Left renal pelvis (tissue), 4 donors: ENCODE data around the gene CDK11A. TPM values are rescaled to one million over a fixed set of nuclear protein-coding genes. Genes with fewer than 3 reads are reported as not detected.

Experiments
- DNase-seq, 4 donors: peaks; one replicate each; pipeline ENCODE4 v3.0.0-alpha.2; 2013; ENCODE audit warnings: low read depth in 4 of 4, low spot score in 3 of 4
- polyA plus RNA-seq, 4 donors: library from polyadenylated mRNA; unstranded; fragments of 120-200 nt; gene quantifications; one replicate each; pipeline ENCODE4 v1.2.1, GENCODE V29; 2013; ENCODE audit not compliant: insufficient read length in 4 of 4

CDK11A gene
- polyA plus RNA-seq, result 10 to 100 TPM; 26.1 to 42.0 (median 30.3) TPM

DNA sequence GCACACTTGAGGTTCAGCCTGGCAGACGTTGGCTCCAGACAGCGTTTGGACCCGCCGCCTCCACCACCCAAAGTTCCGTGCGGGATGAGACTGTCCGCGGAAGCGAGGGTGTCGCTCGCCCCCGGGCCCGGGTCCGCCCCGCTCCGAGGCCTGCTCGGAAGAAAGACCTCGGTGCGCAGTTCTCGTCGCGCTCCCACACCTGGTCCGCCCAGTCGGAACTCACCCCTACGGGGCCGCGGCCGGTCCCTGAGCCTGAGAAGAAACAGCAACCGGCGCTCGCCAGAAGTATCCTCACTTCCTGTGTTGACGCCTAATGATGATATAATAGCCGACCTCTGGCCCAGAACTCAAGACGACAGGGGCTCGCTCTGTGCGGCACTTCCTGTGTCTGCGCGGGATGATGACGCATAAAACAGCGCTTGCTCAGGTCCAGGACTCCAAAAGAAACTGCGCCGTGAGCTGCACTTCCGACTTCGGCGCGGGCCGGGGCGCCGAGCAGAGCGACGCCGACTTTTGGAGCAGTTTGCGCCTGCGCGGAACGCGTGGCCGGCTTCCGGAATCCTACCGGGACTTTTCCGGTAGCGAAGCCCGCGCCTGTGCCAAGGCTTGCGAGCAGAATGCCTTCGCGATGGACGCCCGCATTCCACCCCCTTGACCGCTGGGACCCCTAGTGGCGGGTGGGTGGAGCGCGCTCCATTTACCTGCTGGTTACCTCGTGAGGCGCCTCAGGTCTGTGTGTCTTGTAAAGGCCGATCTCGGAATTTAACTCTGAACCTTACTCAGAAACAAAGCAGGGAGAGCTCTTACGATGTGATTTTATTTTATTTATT, at the start of gene CDK11A:
CDK11A (minus strand) TSS at position 323 of the 830 bp plus-strand sequence. CDS start 1,539 bp downstream, outside the sequence.
- DNase-seq, result peak; percentile 98 to 100 (median 99)

DNA sequence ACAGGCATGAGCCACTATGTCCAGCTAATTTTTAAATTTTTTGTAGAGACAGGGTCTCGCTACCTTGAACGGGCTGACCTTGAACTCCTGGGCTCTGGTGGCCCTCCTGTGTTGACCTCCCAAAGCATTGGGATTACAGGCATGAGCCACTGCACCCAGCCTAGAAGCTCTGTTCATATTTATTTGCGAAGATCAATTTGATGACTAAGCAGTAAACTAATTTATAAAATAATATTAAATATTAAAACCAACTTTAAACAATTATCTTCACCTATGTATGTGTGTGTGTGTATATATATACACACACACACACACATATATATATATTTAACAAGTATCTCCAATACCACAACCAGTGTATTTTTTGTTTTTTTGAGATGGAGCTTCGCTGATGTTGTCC, 49.7 kb upstream of the CDK11A start:
- DNase-seq, result no peak

DNA sequence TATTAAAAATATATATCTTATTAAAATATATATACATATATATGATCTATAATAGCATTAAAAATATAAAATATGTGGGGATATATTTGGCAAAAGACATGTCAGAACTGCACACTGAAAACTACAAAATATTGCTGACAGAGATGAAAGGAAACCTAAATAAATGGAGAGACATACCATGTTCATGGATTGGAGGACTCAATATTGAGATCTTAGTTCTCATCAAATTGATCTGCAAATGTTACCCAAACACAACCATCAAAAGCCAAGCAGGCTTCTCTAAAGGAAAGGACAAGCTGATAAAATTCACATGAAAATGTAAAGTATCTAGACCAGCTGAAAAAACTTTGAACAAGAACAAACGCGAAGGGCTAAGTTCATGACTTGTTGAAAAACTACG, 46.9 kb upstream of the CDK11A start:
- no peak for DNase-seq

DNA sequence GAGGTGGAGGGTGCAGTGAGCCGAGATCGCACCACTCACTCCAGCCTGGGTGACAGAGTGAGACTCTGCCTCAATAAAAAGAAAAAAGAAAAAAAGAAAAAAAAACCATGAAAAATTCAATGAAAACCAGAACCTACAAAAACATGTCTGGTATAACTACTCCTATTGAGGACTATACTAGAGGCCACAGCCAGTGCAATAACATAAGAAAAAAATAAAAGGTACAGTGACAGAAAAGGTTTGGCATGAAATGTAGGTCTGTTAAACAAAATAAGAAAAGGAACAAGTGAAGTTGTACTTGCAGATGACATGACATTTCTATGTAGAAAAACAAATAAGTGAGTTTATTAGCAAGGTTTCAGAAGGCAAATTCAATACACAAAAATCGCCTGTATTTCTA, 45.9 kb upstream of the CDK11A start:
- DNase-seq, result no peak

DNA sequence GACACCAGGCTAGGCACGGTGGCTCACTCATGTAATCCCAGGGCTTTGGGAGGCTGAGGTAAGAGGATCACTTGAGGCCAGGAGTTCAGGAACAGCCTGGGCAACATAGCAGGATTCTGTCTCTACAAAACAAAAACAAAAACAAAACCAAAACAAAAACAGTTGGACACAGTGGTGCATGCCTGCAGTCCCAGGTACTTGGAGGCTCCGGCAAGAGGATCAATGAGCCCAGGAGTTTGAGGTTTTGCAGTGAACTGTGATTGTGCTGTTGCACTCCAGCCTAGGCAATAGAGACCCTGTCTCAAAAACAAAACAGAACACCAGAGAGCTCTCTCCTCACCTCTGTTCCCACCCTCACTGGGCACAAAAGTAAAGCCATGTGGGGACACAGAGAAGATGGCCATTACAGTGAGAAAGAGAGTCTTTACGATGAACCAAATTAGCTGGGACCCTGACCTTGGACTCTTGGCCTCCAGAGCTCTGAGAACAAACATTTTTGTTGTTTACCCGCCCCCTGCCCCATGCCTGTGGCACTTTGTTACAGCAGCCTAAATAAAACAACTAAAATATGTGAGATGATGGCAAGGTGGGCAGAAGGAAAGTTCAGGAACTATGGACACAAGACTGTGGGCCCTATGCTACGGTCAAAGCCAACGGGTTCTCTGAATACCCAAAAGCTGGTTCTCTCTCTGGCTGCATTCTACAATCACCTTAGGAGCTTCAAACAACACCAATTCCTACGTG, 44.3 kb upstream of the CDK11A start:
- DNase-seq, result no peak

DNA sequence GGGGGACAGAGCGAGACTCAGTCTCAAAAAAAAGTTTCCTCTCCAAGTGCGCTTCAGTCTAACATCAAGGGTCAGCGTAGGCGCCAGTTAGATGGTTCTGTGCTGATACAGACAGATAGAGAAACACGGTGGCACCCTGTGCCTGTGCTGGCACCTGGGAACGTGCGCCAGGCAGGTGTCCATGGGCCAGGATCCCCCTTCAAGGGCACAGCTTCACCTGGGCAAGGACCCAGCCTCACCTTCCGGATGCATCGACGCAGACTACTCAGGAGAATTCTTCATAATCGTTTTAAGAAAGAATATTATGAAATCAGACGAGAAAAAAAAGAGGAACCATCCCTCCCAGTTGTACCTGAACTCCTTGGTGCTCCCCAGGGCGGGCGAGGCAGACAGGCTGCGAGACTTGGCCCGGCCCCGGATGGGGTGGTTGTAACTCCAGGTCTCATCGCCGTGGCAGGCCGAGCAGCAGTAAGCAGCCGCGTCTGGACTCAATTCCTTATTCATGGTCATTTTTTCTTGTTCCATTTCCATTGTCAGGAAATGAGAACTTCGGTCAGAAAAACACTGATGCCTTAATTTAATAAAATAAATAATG, 40.8 kb upstream of the CDK11A start:
- no peak for DNase-seq

DNA sequence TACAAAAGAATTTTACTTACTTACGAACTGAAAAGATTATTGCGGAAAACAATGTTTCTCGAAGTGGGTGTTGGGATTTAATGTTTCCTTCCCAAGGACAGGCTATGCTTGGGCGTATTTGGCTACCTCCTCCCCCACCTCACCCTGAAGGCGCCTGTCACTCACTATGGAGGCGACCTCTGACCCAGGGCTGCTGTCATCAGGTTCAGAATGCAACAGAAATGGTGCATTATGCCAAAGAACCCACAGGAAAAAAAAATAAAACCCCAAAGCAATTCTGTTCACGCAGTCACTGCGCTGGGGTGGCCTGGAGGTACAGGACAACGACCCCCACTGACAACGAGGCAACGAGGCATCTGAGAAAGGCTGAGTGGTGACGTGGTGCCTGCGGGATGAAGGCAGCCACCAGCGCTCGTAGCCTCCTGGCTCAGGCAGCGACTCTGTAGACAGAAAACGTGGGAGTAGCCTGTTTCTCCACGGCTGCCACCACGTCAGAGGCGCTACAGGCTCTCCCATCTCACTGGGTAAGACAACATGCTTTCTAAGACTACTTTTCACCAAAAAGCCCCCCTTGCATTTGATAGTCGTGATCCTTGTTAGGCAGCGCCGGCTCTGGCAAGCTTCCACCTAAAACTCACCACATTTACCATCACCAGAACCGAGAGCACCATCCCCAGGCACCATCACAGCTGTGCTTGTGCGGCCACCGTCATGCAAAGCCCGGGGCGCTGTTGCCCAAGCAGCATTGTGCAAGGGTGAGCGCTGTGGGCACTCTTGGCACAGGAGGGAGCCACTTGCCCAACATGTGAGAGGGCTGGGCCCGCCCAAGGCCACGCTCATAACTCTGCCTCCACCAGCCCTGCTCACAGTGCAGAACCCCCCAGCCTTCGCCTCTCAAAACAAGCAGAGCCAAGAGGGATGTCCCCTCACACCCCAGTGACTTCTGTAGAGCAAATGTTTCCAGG, 39.8 kb upstream of the CDK11A start:
- no peak for DNase-seq

DNA sequence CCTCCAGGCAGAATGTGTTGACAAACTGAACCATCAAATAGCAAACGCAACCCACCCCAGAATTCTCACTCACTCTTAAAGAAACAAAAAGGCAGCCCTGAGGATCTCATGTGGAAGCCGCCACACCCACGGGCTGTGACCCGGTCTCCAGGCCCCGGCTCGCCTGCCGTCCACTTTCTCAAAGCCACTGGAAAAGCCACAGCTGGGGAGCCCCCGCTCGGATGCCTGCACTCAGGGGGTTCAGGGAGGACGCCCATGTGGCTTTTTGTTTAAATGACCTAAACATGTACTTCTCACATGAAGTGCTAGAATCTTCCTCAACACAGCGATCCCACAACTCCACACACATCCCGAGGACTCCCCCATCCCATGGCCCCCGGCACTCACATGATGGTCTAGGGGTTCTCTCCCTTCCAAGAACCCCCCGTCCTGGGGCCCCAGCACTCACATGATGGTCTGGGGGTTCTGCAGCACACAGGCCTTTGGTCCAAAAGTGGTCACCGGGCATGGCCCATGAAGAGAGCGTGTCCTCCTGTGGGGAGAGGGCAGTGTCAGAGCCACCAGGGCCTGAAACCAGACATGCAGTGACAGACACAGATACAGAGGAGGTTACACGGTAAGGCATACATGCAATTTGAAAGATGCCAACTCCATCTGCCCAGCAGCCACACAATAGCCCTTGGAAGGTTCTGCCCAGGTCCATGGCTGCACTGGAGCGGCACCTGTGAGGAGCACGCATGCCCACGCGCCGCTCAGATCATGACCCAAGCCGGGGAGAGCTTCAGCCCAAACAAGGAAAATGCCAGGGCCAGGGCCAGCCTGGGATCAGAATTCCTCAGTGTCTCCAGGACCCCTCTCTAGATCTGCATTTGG, 37.6 kb upstream of the CDK11A start:
- no peak for DNase-seq

DNA sequence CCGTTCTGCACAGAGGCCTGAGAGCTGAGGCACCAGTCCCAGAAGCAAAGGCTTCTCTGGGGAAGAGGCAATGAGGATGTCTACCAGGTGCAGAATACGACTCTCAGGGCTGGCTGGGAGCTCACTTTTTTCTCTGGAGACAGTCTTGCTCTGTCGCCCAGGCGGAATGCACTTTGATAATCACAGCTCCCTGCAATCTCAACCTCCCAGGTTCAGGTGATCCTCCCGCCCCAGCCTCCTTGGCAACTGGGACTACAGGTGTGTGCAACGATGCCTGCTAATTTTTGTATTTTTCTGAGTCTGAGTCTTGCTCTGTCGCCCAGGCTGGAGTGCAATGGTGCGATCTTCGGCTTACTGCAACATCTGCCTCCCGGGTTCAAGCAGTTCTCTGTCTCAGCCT, 36.6 kb upstream of the CDK11A start:
- no peak for DNase-seq

DNA sequence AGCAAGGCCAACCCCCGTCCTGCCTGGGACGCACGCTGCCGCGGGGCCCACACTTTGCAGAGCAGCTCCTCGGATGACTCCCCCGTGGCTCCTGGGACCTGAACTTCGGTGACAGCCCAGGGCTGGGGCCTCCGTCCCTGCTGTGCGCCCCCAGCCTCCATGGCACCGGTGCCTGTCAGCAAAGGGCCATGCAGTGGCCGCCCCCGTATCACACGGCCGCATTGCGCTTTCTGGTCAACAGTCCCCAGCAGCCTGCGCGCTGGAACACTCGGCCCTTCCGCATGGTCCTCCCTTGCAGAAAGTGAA, 36.1 kb upstream of the CDK11A start:
- no peak for DNase-seq

DNA sequence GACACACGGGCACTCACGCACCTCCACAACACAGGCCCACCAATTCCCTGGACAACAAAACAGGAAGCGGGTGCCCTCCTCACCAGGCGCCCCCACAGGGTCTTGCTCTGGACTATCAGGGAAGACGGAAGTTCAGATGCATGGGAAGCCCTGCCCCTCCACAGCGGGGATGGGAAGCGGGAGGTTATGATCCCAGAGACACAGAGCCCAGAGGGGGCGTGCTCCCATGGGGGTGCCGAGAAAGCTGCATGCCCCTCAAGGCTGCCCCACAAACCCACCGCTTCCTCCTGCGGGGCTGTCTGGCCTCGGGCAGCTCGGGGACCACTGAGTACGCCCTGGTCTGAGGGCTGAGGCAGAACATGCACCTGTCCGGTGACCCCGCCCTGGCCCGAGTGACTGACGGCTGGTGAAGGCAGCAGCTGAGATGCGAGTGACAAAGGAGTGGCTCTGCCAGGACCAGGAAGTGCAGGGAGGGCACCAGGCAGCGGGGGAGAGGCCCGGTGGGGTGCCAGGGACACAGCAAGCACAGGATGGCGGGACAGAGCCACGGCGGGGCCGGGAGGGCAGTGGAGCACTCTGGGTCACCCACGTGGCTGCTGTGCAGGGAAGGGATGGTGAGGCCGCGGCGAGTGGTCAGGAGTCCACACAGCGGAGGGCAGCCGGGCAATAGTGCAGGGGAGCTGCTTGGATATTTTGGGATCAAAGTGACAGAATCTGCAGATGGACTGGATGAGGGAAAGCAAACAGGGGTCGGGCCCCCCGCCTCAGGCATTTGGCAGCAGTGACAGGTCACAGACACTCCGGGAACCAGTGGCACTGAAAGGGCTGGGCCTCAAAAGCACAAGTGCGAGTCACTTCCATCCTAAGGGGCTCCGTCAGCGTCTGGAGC, 35.5 kb upstream of the CDK11A start:
- no peak for DNase-seq

DNA sequence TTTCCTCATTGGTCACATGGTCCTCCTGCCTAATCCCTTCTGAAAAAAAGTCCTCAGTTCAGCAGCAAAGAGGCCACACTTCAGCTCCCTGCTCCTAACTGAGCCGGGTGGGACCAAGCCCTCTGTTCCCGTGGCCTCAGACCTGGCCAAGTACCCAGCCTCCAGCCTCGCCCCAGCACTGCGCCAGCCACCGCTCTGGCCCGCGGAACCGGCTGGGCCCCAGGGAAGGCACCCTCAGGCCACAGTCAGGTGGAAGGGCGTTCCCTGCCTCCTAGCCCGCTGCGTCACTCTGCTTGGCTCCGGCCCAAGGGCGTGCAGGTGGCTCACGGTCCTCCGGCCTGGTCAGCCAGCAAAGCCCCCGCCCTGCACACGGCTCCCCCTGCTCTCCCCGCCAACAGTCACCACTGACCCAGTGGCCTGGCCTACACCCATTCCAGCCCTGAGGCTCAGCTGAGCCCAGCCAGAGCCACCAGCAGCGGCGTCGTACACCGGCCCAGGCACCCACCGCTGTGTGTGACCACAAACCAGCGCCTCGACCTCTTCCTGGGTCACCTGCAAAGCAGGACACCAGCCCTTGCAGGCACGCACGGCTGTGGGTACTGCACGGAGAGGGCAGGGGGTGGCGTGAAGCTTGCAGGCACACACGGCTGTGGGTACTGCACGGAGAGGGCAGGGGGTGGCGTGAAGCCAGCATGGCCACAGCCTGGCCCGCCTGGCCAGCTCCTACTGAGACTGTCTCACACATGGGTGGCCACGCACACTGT, 34.7 kb upstream of the CDK11A start:
- DNase-seq, result no peak

DNA sequence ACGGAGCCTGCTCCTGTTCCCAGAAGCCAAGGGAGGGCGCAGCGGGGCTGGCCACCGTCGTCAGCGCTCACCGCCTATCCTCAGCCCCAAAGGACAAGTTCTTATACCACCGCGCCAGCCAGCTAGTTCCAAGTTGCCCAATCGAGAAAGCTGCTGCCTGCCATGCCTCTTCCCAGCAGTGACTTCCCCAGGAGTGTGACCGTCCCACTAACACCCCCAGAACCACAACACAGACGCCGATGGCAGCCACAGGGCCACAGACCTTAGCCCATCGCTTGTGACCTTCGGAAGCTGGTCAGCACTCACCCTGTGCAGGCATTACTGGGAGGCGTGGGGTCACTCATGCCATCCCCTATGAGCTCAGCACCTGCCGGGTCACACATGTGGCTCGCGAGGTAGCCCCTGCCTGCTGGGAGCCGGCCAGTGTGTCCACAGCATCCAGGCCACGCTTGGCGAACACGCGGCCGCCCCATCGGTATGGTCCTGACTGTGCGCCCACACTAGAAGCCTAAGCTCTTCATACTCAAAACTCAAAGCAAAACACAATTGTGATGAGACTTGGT, 34.0 kb upstream of the CDK11A start:
- no peak for DNase-seq

DNA sequence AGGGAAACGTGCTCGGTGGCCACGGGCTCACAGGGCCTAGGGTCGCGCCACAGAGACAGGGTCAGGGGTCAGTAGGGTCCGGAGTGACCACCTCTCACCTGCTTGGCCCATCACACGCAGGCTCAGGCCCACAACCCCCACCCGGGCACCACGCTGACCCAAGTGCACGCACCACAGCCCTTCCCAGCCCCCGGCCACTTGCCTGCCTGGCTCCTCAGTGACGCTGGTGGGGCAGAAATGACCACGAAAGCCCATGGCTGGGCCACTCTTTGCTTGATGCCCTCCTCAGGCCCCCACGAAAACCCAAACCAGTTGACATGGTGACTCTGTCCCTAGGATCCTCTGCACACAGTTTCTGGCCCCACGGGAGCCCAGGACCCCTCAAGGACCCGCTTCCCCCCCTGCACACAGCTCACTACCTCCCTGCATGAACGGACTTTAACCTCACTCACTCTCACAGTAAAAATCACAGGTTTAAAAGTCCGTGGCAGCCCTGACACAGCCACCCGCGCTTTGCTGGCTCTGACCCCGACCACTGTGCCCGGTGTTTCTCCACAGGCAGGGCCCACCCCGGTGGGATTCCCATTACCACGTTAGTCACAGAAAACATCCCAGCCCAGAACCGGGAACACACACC, 33.4 kb upstream of the CDK11A start:
- DNase-seq, result no peak

DNA sequence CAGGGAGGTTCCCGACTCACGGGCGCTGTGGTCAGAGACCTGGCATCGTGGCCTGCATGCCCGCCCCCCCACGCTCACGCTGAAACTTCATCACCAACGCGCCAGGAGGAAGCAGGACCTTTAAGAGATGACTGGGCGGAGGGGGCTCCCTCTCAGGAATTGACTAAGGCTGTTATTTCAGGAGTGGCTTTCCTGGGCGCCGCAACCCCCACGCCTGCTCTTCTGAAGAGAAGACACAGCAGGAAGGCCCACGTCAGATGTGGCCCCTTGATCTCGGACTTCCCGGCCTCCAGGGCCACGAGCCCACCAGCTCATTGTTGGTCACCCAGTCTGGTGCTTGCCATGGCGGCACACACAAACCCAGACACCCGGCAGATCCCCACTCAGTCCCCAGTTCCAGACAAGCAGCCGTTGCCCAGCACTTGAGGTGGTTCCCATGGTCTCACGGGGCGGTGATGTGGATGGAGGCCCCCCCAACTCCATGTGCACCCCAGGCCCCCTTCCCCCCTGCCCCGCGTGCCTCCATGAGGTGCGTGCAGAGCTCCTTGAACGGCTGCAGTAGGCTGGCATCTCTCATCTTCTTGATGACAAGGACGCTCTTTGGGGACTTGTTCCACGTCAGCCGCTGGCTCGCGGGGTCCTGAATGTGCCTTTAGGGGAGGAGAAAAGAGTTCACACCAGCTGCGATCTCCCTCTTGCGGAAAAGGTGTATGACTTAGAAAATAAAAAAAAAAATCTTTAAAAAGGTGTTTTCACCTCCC, 32.7 kb upstream of the CDK11A start:
- no peak for DNase-seq

DNA sequence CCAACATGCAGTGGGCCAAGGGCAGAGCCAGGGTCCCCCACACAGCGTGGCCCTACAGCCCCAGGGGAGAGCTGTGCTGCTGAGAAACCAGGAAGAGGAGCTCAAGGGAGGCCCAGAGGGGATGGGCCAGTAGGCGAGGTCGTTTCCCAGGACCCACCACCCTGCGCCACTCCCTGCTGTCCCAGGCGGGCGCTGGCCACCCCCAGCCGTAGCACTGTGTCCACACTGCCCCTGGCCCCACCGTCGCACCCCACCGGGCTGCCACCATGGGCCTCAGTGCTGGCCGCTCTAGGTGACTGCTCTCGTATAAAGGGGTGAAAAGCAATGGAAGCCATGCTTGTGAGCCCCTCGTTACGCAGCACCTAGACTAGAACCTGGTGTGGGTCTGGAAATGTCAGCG, 31.7 kb upstream of the CDK11A start:
- no peak for DNase-seq
